Neural cell (in vitro differentiated cells): ENCODE data around the gene BLVRB. TPM values are rescaled to one million over a fixed set of nuclear protein-coding genes. Genes with fewer than 3 reads are reported as not detected.

ENCODE experiments used
- H2AFZ ChIP-seq: fragments of 200-600, 300-800 bp; sonication (generic), shearing (Covaris generic); 2 replicates; pipeline ENCODE4 v1.6.0; 2014; ENCODE audit warnings: low read depth, mild to moderate bottlenecking, antibody characterized with exemption, low read length, moderate library complexity
- H3F3A ChIP-seq: fragments of 200-600 bp; shearing (Covaris generic); 2 replicates; pipeline ENCODE4 v1.6.1; 2016; ENCODE audit warnings: mild to moderate bottlenecking, moderate library complexity, mixed read lengths, antibody characterized with exemption, low read length; ENCODE audit not compliant: insufficient read depth, poor library complexity, severe bottlenecking
- H3K27ac ChIP-seq: fragments of 200-600, 300-800 bp; sonication (generic), shearing (Covaris generic); 2 replicates; pipeline ENCODE4 v1.5.1; 2014; ENCODE audit warnings: mild to moderate bottlenecking, low read length, moderate library complexity
- H3K27me3 ChIP-seq: fragments of 300-800, 200-600 bp; sonication (generic), shearing (Covaris generic); 2 replicates; pipeline ENCODE4 v1.6.0; 2014; ENCODE audit warnings: mild to moderate bottlenecking, low read depth, low read length, moderate library complexity; ENCODE audit not compliant: insufficient read depth
- H3K36me3 ChIP-seq: fragments of 300-800, 200-600 bp; sonication (generic), shearing (Covaris generic); 2 replicates; pipeline ENCODE4 v1.5.1; 2014; ENCODE audit warnings: mild to moderate bottlenecking, antibody characterized with exemption, low read length, moderate library complexity; ENCODE audit not compliant: insufficient read depth
- H3K4me2 ChIP-seq: fragments of 300-800, 200-600 bp; sonication (generic), shearing (Covaris generic); 2 replicates; pipeline ENCODE4 v1.6.0; 2014; ENCODE audit warnings: mild to moderate bottlenecking, low read length
- H3K4me3 ChIP-seq: fragments of 300-800, 200-600 bp; sonication (generic), shearing (Covaris generic); 2 replicates; pipeline ENCODE4 v1.5.1; 2014; ENCODE audit warnings: mild to moderate bottlenecking, low read length, moderate library complexity
- H3K79me2 ChIP-seq: fragments of 200-600 bp; shearing (Covaris generic); replicated peaks from 2 replicates; pipeline ENCODE4 v1.6.0; 2014; ENCODE audit warnings: mild to moderate bottlenecking, low read length, moderate library complexity; ENCODE audit not compliant: insufficient read depth
- H3K9ac ChIP-seq: fragments of 300-800, 200-600 bp; sonication (generic), shearing (Covaris generic); 2 replicates; pipeline ENCODE4 v1.6.1; 2016; ENCODE audit warnings: mild to moderate bottlenecking, low read length, mixed read lengths
- H3K9me2 ChIP-seq: fragments of 200-600 bp; shearing (Covaris generic); 2 replicates; pipeline ENCODE4 v1.6.1; 2016; ENCODE audit warnings: mild to moderate bottlenecking, low read length, mixed read lengths; ENCODE audit not compliant: insufficient read depth
- H3K9me3 ChIP-seq: fragments of 200-600, 300-800 bp; sonication (generic), shearing (Covaris generic); 2 replicates; pipeline ENCODE4 v1.6.1; 2016; ENCODE audit warnings: mild to moderate bottlenecking, mixed run types, low read length, moderate library complexity, mixed read lengths
- H4K20me1 ChIP-seq: fragments of 200-600 bp; shearing (Covaris generic); 2 replicates; pipeline ENCODE4 v1.6.1; 2016; ENCODE audit warnings: mild to moderate bottlenecking, mixed run types; ENCODE audit not compliant: insufficient read depth
- EP300 ChIP-seq: fragments of 450-650 bp; conservative IDR thresholded peaks from 2 replicates; pipeline ENCODE4 v1.6.1; 2014; ENCODE audit warnings: antibody characterized with exemption, mild to moderate bottlenecking, moderate library complexity; ENCODE audit not compliant: poor library complexity, severe bottlenecking
- EZH2 ChIP-seq: fragments of 200-600, 300-800 bp; shearing (Covaris generic), sonication (generic); IDR thresholded peaks from 2 replicates; pipeline ENCODE4 v1.6.1; 2014; ENCODE audit warnings: antibody characterized with exemption, low read length, borderline replicate concordance, mild to moderate bottlenecking; ENCODE audit not compliant: insufficient read depth, poor library complexity, severe bottlenecking
- MXI1 ChIP-seq: fragments of 450-650 bp; conservative IDR thresholded peaks from 2 replicates; pipeline ENCODE4 v1.6.1; 2014; ENCODE audit warnings: antibody characterized with exemption, mild to moderate bottlenecking; ENCODE audit not compliant: poor library complexity, severe bottlenecking
- POLR2AphosphoS5 ChIP-seq: IDR thresholded peaks from 2 replicates; pipeline ENCODE4 v1.6.1; 2012
- RAD21 ChIP-seq: fragments of 450-650 bp; conservative IDR thresholded peaks from 2 replicates; pipeline ENCODE4 v1.6.1; 2014; ENCODE audit warnings: antibody characterized with exemption, mild to moderate bottlenecking, moderate library complexity
- SMC3 ChIP-seq: fragments of 450-650 bp; conservative IDR thresholded peaks from 2 replicates; pipeline ENCODE4 v1.6.1; 2014; ENCODE audit warnings: antibody characterized with exemption, mild to moderate bottlenecking, moderate library complexity; ENCODE audit not compliant: poor library complexity
- TAF1 ChIP-seq: IDR thresholded peaks from 2 replicates; pipeline ENCODE4 v1.6.1; 2012; ENCODE audit warnings: low read depth
- polyA plus RNA-seq: library from polyadenylated mRNA; depleted of rRNA; stranded (reverse); fragments of >200 nt; gene quantifications from 2 replicates; pipeline ENCODE4 v1.2.3, GENCODE V29; 2014
- TF ChIP-seq, protein P1 (sequence below): IDR thresholded peaks from 2 replicates; pipeline ENCODE4 v1.6.1; 2012; ENCODE audit warnings: borderline replicate concordance
- TF ChIP-seq, protein P2 (sequence below): fragments of 450-650 bp; IDR thresholded peaks from 2 replicates; pipeline ENCODE4 v1.5.1; 2014; ENCODE audit warnings: antibody characterized with exemption, mild to moderate bottlenecking, moderate library complexity; ENCODE audit not compliant: poor library complexity, severe bottlenecking

Gene BLVRB
- polyA plus RNA-seq, 1 donor from 2014 or later = 9.9 TPM

DNA sequence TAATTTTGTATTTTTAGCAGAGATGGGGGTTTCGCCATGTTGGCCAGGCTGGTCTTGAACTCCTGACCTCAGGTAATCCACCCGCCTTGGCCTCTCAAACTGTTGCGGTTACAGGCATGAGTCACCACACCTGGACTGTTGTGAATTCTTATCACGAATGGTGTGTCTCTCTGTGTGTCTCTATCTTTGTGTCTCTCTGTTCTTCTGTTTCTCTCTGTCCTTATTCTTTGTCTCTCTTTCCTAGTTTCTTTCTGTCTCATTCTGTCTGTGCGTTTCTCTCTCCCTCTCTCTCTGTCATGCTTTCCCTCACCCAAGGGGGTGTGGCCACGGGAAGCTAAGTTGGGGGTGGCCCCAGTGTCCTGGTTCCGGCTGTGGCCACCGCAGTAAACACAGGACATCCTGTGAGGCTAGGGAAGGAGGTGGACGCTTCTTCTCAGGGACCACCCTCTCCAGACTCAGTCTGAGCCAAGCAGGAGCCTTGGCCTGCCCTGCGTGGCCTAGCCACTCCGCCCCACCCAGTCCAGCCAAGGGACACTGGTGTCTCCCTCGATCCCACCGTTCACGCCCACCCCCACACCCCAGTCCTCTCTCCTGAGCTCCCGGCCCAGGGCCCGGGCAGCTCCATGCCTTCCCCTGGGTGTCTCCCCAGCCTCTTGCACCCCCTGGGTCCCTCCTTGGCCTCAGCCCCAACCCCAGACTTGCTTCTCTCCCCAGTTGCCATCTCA lies 48.5 kb downstream of the BLVRB start:
- Histone ChIP-seq H3K27ac (no peak overlapping the region), H3F3A (no peaks in the 10 kb centered on the region), H3K27me3 (no peaks in the 10 kb centered on the region), H3K79me2 (no peaks in the 10 kb centered on the region), H3K4me2 (no peak overlapping the region), H3K4me3 (no peak overlapping the region), H2AFZ (no peak overlapping the region), H3K36me3 (no peaks in the 10 kb centered on the region), H3K9me3 (no peaks in the 10 kb centered on the region), H3K9me2 (no peaks in the 10 kb centered on the region), H3K9ac (no peak overlapping the region), H4K20me1 (no peaks in the 10 kb centered on the region)
- TF ChIP-seq POLR2AphosphoS5 (no peak), MXI1 (no peak), SMC3 (no peak), EP300 (no peak), EZH2 (no peak), RAD21 (no peak), TAF1 (no peak)
- TF ChIP-seq, protein P1, sequence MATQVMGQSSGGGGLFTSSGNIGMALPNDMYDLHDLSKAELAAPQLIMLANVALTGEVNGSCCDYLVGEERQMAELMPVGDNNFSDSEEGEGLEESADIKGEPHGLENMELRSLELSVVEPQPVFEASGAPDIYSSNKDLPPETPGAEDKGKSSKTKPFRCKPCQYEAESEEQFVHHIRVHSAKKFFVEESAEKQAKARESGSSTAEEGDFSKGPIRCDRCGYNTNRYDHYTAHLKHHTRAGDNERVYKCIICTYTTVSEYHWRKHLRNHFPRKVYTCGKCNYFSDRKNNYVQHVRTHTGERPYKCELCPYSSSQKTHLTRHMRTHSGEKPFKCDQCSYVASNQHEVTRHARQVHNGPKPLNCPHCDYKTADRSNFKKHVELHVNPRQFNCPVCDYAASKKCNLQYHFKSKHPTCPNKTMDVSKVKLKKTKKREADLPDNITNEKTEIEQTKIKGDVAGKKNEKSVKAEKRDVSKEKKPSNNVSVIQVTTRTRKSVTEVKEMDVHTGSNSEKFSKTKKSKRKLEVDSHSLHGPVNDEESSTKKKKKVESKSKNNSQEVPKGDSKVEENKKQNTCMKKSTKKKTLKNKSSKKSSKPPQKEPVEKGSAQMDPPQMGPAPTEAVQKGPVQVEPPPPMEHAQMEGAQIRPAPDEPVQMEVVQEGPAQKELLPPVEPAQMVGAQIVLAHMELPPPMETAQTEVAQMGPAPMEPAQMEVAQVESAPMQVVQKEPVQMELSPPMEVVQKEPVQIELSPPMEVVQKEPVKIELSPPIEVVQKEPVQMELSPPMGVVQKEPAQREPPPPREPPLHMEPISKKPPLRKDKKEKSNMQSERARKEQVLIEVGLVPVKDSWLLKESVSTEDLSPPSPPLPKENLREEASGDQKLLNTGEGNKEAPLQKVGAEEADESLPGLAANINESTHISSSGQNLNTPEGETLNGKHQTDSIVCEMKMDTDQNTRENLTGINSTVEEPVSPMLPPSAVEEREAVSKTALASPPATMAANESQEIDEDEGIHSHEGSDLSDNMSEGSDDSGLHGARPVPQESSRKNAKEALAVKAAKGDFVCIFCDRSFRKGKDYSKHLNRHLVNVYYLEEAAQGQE = no peak
- TF ChIP-seq, protein P2, sequence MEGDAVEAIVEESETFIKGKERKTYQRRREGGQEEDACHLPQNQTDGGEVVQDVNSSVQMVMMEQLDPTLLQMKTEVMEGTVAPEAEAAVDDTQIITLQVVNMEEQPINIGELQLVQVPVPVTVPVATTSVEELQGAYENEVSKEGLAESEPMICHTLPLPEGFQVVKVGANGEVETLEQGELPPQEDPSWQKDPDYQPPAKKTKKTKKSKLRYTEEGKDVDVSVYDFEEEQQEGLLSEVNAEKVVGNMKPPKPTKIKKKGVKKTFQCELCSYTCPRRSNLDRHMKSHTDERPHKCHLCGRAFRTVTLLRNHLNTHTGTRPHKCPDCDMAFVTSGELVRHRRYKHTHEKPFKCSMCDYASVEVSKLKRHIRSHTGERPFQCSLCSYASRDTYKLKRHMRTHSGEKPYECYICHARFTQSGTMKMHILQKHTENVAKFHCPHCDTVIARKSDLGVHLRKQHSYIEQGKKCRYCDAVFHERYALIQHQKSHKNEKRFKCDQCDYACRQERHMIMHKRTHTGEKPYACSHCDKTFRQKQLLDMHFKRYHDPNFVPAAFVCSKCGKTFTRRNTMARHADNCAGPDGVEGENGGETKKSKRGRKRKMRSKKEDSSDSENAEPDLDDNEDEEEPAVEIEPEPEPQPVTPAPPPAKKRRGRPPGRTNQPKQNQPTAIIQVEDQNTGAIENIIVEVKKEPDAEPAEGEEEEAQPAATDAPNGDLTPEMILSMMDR = no peak

DNA sequence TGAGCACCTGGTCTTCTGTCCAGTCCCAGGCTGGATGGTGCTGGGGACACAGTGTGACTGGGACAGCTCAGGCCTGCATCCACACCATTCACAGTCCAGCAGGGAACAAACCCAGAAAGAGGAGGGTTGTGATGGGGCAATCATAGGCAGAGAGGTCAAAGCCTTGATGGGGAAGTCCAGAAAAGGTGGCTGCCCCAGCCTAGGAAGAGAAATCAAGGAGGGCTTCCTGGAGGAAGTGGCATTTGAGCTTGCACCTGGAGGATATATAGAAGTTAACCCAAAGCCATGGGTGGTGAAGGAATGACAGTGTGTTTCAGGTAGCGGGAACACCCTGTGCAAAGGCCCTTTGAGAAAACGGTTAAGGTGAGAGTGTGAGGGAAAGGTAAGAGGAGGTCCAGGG lies 49.8 kb downstream of the BLVRB start:
- Histone ChIP-seq H3K79me2 (no peaks in the 10 kb centered on the region), H3K9me3 (no peaks in the 10 kb centered on the region), H3K9ac (no peak overlapping the region), H3K4me2 (no peak overlapping the region), H4K20me1 (no peaks in the 10 kb centered on the region), H3F3A (no peaks in the 10 kb centered on the region), H3K4me3 (no peak overlapping the region), H3K9me2 (no peaks in the 10 kb centered on the region), H2AFZ (no peak overlapping the region), H3K27ac (no peak overlapping the region), H3K36me3 (no peaks in the 10 kb centered on the region), H3K27me3 (no peaks in the 10 kb centered on the region)
- TF ChIP-seq EZH2 (no peak), TAF1 (no peak), SMC3 (no peak), POLR2AphosphoS5 (no peak), RAD21 (no peak), EP300 (no peak)
- TF ChIP-seq, protein P1 = no peak
- TF ChIP-seq, protein P2 = no peak
